ENCODE measurements around the gene RAPSN. TPM values are rescaled to one million over a fixed set of nuclear protein-coding genes. Genes with fewer than 3 reads are reported as not detected.
A peak's percentile ranks its signal among the peaks of the same experiment; 100 is the strongest.

Gene RAPSN
- total RNA-seq, 2 experiments from 2014 or later: 0.36 to 0.81 TPM

GRCh38 chr11:47487421-47487820 is 38.5 kb upstream of the RAPSN start:
- Mint-ChIP-seq H3K27ac (peak overlapping the region; percentile 47), H3K4me3 (no peak overlapping the region), H3K27me3 (no peaks in the 10 kb centered on the region), H3K9me3 (no peaks in the 10 kb centered on the region), H3K4me1 (ENCODE audit: low read depth) (peaks cover 17% of the 10 kb centered on the region), H3K36me3 (ENCODE audit: low read depth) (peaks cover 37% of the 10 kb centered on the region)
- no peak for TF ChIP-seq CTCF (IDR thresholded peaks at IDR 0.05)
- DNase-seq (no peak), ATAC-seq (peak; percentile 42)
- CTCF ChIA-PET: interaction anchor here (0.8 to 2.3 kb wide), 6 partner anchors 11 to 113 kb away, joined by 3 to 6 read pairs (median 4); no protein-coding TSS in a partner anchor
- POLR2A ChIA-PET: interaction anchor here (0.6 to 2.1 kb wide), 4 partner anchors 10 to 320 kb away, joined by 3 to 7 read pairs (median 3); no protein-coding TSS in a partner anchor
- intact Hi-C loops (cut with micrococcal nuclease): no loop called here

GRCh38 chr11:47485107-47485506 is 36.2 kb upstream of the RAPSN start:
- ATAC-seq (no peak), DNase-seq (no peak)
- ChIA-PET CTCF (interaction anchor here (1.1 kb wide), 1 partner anchor 73 kb away, joined by 4 read pairs; no protein-coding TSS in a partner anchor), POLR2A (interaction anchor here (0.6 kb wide), 1 partner anchor 35 kb away, joined by 3 read pairs; no protein-coding TSS in a partner anchor)
- Mint-ChIP-seq H3K4me1 (ENCODE audit: low read depth) (peaks cover 17% of the 10 kb centered on the region), H3K4me3 (no peak overlapping the region), H3K27ac (no peak overlapping the region), H3K27me3 (no peaks in the 10 kb centered on the region), H3K36me3 (ENCODE audit: low read depth) (peaks cover 49% of the 10 kb centered on the region), H3K9me3 (no peaks in the 10 kb centered on the region)
- no peak for TF ChIP-seq CTCF (IDR thresholded peaks at IDR 0.05)
- intact Hi-C loops (cut with micrococcal nuclease): no loop called here

GRCh38 chr11:47483457-47483856 is 34.5 kb upstream of the RAPSN start:
- Mint-ChIP-seq H3K4me3 (no peak overlapping the region), H3K36me3 (ENCODE audit: low read depth) (peaks cover 62% of the 10 kb centered on the region), H3K9me3 (no peaks in the 10 kb centered on the region), H3K27ac (no peak overlapping the region), H3K27me3 (no peaks in the 10 kb centered on the region), H3K4me1 (ENCODE audit: low read depth) (peaks cover 12% of the 10 kb centered on the region)
- POLR2A ChIA-PET: no interaction called here
- ATAC-seq (no peak), DNase-seq (no peak)
- TF ChIP-seq CTCF (IDR thresholded peaks at IDR 0.05): no peak
- intact Hi-C loops (cut with micrococcal nuclease): no loop called here
- CTCF ChIA-PET: interaction anchor here (0.9 kb wide), 1 partner anchor 20 kb away, joined by 3 read pairs; no protein-coding TSS in a partner anchor

- ATAC-seq (no peak), DNase-seq (no peak)
- no peak for TF ChIP-seq CTCF (IDR thresholded peaks at IDR 0.05)
- Mint-ChIP-seq H3K4me1 (ENCODE audit: low read depth) (peaks cover 5% of the 10 kb centered on the region), H3K27ac (no peak overlapping the region), H3K9me3 (no peaks in the 10 kb centered on the region), H3K4me3 (no peak overlapping the region), H3K27me3 (no peaks in the 10 kb centered on the region), H3K36me3 (ENCODE audit: low read depth) (peaks cover 62% of the 10 kb centered on the region)
- intact Hi-C loops (cut with micrococcal nuclease): no loop called here
- ChIA-PET POLR2A (no interaction called here), CTCF (no interaction called here)
These were observed 31.8 kb upstream of the RAPSN start for GRCh38 chr11:47480762-47481161.

GRCh38 chr11:47478651-47479329 is 29.9 kb upstream of the RAPSN start:
- POLR2A ChIA-PET: interaction anchor here (0.6 to 2.2 kb wide), 3 partner anchors 8 to 24 kb away, joined by 3 to 7 read pairs (median 3); no protein-coding TSS in a partner anchor
- peaks cover 5% of the 10 kb centered on the region for H3K4me1 Mint-ChIP-seq (ENCODE audit: low read depth)
- no peak overlapping the region for H3K27ac Mint-ChIP-seq
- CTCF ChIA-PET: interaction anchor here (0.6 to 1.4 kb wide), 3 partner anchors 61 to 629 kb away, joined by 3 read pairs; no protein-coding TSS in a partner anchor
- no peak for TF ChIP-seq CTCF (IDR thresholded peaks at IDR 0.05)
- peaks cover 63% of the 10 kb centered on the region for H3K36me3 Mint-ChIP-seq (ENCODE audit: low read depth)
- no peak for ATAC-seq
- H3K4me3 Mint-ChIP-seq: no peak overlapping the region
- intact Hi-C loops (cut with micrococcal nuclease): no loop called here
- DNase-seq: no peak
- no peaks in the 10 kb centered on the region for H3K27me3 Mint-ChIP-seq
- no peaks in the 10 kb centered on the region for H3K9me3 Mint-ChIP-seq

All from activated CD8-positive, alpha-beta T cell treated with anti-CD3 and anti-CD28 coated beads for 36 hours (primary cell).